ENCODE data around the gene PRF1.
"Not testable (repeated sequence)": the region's sequence is repeated elsewhere in the genome, so short reads cannot be mapped to it uniquely, and the experiment has no call there.

PRF1 gene

GRCh38 chr10:70602665-70603448 is at the start of gene PRF1:
Gene PRF1 (minus strand): TSS chr10:70602741. CDS start chr10:70600902, 1,839 bp downstream.
- DNase-seq, result no peak

GRCh38 chr10:70651661-70652060 is 49.1 kb upstream of the PRF1 start:
- no peak for DNase-seq

DNA sequence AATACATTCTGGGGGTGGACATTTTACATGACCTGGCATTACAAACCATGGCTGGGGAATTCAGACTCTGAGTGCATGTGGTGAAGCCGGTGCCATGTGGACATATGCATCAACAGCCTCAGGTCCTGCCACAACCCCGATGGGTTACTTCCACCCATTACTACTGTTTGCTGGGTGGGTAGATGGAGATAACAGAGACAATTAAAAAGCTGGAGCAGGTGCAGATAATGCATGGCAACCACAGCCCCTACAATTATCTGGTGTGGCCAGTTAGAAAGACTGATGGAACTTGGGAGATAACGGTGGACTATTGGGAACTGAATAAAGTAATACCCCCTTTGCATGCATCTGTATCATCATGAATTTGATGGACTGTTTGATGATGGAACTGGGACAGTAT is 48.2 kb upstream of the PRF1 start:
- no peak for DNase-seq

DNA sequence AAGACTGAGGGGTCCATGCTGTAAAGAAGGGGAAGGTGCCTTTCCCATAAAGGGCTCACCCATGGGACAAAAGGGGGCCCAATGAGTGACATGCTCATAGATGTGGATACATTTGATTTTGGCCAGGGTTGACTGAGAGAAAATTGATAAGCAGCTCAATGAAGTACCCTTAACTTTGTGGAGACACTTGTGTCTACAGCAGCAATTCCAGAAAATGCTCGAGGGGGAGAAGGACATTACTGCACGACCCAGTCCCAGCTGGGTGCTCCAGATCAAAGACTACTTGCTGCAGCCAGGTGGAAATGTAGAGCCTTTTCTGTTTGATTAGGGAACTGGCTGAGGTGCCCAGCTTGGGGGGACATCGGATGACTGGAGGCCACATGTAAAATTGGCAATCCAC is 47.6 kb upstream of the PRF1 start:
- no peak for DNase-seq

DNA sequence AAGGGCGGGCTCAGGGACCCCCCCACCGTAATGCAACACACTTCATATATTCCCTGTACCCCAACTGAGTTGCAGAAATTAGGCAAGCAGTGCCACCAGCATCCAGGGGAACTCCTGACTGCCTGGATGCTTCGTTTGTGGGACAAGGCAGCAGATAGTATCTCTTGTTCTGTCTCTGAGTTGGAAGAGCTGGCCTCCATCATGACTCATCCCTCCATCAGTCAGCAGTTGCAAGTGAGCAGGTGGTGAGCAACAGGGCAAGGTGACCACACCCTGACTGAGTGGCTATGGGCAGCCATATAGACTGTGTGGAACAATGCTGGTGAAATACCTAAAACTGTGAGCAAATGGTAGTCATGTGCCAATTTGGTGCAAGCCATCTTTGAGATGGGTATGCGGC is 47.0 kb upstream of the PRF1 start:
- no peak for DNase-seq

- DNase-seq, result no peak
Measured at GRCh38 chr10:70648427-70648826, 45.9 kb upstream of the PRF1 start.

DNA sequence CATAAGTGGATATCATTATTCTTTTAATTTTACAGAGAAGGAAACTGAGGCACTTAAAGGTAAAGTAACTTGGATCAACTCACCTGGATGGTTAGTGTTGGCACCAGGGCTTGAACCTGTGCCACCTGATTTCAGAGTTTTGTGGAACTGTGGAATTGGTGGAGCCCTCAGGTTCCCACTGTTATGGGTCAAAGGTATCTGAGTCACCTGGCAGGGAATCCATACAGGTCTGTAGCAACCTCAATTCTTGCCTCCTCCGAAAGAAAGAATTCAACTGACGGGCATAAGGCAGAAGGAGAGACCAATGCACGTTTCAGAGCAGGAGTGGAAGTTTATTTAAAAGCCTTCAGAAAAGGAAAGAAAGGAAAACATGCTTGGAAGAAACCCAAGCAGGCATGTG is 44.5 kb upstream of the PRF1 start:
- DNase-seq, result no peak

GRCh38 chr10:70644959-70645358 is 42.4 kb upstream of the PRF1 start:
- DNase-seq, result not testable (repeated sequence)

GRCh38 chr10:70643272-70643671 is 40.7 kb upstream of the PRF1 start:
- not testable (repeated sequence) for DNase-seq

- DNase-seq, result not testable (repeated sequence)
Measured at GRCh38 chr10:70639640-70640383, 37.3 kb upstream of the PRF1 start.

GRCh38 chr10:70634515-70634914 is 32.0 kb upstream of the PRF1 start:
- DNase-seq, result not testable (repeated sequence)

- DNase-seq, result no peak
Measured at GRCh38 chr10:70634011-70634410, 31.5 kb upstream of the PRF1 start.

DNA sequence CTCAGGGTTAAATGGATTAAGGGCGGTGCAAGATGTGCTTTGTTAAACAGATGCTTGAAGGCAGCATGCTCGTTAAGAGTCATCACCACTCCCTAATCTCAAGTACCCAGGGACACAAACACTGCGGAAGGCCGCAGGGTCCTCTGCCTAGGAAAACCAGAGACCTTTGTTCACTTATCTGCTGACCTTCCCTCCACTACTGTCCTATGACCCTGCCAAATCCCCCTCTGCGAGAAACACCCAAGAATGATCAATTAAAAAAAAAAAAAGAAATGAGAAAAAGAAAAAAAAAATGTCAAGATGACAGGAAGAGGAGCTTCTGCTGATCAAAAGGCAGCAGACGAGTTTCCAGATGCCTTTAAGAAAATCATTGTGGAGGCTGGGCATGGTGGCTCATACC is 29.2 kb upstream of the PRF1 start:
- not testable (repeated sequence) for DNase-seq

DNA sequence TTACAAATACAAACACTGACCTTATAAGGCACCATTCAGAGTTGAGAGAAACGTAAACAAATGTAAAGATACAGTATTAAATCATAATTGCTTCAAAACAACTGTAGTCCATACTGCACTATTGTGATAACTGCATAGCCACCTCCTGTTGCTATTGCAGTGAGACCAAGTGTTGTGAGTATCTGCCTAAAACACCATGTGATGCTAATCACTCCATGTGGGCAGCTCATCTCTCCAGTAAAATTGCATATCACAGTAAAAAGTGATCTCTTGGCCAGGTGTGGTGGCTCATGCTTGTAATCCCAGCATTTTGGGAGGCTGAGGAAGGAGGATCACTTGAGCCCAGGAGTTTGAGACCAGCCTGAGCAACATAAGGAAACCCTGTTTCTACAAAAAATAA is 26.8 kb upstream of the PRF1 start:
- no peak for DNase-seq

DNA sequence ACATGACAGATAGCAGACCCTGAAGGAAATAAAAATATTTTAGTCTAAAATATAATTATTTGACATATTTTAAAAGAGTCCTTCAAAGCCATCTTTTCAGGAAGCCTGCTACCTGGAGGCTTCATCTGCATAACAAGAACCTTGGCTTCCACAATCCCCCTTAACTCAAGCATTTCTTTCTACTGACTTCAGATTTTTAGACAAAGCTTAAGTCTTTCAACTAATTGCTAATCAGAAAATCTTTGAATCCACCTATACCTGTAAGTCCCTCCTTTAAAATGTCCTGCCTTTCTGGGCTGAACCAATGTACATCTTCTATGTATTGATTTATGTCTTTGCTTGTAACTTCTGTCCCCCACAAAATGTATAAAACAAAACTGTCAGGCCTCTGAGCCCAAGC is 23.5 kb upstream of the PRF1 start:
- DNase-seq, result no peak

- DNase-seq, result no peak
Measured at GRCh38 chr10:70622981-70623844, 20.7 kb upstream of the PRF1 start.

DNA sequence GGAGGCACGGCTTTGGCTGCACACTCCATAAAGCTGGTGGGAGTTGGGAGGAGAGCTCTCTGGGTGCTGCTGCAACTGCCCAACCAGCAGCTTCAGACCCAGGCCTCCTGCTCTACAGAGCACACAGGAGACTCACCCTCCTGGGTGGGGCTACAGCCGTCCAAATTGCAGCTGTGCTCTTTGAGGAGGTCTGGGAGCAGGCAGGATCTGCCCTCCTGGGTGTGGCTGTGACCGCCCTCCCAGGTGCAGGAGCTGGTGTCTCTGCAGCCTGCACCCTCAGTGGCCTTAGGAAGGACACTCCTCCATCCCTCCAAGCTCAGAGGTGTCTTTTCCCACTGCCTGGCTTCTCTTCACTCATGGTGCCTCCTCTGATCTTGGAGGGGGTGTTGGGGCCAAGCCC is 20.0 kb upstream of the PRF1 start:
- no peak for DNase-seq

DNA sequence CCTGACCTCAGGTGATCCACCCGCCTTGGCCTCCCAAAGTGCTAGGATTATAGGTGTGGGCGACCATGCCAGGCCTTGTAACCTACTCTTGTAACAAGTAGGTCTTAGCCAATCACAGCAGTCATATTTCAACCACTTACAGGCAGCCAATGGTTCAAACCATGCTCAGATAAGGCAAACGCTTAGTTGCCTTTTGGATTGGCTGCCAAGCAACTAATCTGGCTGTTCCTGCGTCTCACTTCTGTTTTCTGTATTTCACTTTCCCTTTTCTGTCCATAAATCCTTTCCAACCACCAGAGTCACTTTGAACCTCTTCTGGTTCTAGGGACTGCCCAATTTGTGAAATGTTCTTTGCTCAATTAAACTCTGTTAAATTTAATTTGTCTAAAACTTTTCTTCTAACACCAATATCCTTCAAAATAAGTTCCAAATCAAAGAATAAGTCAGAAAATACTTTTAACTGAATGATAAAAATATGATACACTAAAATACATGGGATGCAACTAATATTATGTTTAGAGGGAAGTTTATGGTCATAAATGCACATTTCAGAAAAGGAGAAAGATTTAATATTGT is 19.1 kb upstream of the PRF1 start:
- DNase-seq, result no peak

DNA sequence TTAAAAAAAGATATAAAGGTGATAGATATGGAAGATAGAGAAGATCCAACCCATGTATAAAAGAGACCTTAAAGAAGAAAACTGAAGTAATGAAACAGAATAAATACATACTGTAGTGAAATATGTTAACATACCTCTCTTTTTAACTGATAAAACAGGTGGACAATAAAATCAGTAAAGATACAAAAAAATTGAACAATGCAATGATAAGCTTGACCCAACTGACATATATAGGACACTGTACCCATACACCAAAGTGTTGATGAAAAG is 17.4 kb upstream of the PRF1 start:
- DNase-seq, result no peak

- DNase-seq, result no peak
Measured at GRCh38 chr10:70619271-70620019, 16.9 kb upstream of the PRF1 start.

DNA sequence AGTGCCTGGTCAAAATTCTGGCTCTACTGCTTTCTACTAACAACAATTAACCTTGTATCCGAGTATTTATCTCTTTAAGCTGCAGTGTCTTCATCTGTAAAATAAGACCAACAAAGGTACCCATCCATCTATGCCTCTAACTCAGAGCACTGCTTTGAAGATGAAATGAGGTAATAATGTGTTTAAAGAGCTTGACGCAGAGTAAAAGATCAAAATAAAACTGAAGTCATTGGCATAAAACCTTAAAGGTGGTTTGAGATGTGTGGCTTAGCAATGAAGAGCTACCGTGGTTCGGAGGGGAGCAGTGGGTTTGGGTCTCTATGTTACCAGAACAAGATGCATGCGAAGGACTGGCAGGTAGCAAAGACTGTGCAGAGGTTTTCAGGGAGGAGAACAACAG is 16.1 kb upstream of the PRF1 start:
- DNase-seq, result no peak

DNA sequence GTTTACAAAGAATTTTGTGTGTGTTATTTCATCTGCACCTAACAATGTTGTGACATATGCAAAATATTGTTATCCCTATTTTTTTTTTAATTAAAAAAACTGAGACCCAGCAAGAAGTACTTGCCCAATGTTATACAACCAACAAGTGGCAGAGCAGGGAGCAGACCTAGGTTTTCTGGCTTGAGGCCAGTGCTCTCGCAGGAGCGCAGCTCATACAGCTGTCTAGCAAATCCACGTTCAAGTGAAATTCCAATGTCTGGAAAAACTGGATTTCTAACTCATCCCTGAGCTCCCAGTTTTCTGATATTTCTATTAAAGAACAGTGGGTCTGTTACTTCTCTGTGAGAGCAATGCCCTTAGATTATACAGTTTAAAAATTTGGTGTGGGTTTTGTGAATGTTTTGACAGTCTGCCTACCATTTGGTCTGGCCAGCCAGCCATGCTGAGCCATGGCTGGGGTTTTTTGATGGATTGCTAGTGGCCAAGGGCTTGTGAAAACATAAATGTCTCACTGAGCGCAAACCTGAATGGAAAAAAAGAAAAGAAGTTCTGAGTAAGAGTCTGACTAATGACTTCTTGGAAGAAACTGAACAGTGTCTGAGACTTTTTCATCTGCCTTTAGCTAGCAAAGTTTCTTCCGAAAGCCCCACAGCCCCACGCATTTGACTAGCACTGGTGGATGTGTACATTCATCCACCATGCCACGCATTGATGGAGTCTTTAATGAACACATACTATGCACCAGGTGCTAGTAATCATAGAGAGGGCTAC is 15.4 kb upstream of the PRF1 start:
- peak; percentile 1 for DNase-seq

Measured in DMS79 treated with DMSO at 0.1 percent for 48 hours (cell line).